Effector memory CD8-positive, alpha-beta T cell (primary cell): ENCODE measurements around the gene DHRS2.

Experiments used
- ATAC-seq: fragments of 150-1000 bp; cut with Tn5 transposase; replicated peaks from 2 replicates; pipeline ENCODE4 v1.10.0; 2021; ENCODE audit warnings: mild to moderate bottlenecking, moderate library complexity
- DNase-seq, 3 experiments: peaks; one replicate each; pipeline ENCODE4 v3.0.0; 2021
- H3K27ac Mint-ChIP-seq, 2 donors: one replicate each; pipeline ENCODE4 v1.8.0; 2022; ENCODE audit warnings: mild to moderate bottlenecking in 2 of 2, mixed read lengths in 2 of 2, moderate library complexity in 2 of 2
- H3K27me3 Mint-ChIP-seq, 2 donors: one replicate each; pipeline ENCODE4 v1.8.0; 2022; ENCODE audit warnings: mixed read lengths in 2 of 2
- H3K36me3 Mint-ChIP-seq: one replicate; pipeline ENCODE4 v1.8.0; 2022; ENCODE audit warnings: mild to moderate bottlenecking, moderate library complexity, mixed read lengths; ENCODE audit not compliant: insufficient read depth
- H3K4me1 Mint-ChIP-seq, 2 donors: one replicate each; pipeline ENCODE4 v1.8.0; 2022; ENCODE audit warnings: low read depth in 2 of 2, mixed read lengths in 2 of 2
- H3K4me3 Mint-ChIP-seq, 2 donors: one replicate each; pipeline ENCODE4 v1.8.0; 2022; ENCODE audit warnings: mild to moderate bottlenecking in 2 of 2, mixed read lengths in 2 of 2, moderate library complexity in 2 of 2
- H3K9me3 Mint-ChIP-seq, 2 donors: one replicate each; pipeline ENCODE4 v1.8.0; 2022; ENCODE audit warnings: mixed read lengths in 2 of 2

Gene DHRS2

DNA sequence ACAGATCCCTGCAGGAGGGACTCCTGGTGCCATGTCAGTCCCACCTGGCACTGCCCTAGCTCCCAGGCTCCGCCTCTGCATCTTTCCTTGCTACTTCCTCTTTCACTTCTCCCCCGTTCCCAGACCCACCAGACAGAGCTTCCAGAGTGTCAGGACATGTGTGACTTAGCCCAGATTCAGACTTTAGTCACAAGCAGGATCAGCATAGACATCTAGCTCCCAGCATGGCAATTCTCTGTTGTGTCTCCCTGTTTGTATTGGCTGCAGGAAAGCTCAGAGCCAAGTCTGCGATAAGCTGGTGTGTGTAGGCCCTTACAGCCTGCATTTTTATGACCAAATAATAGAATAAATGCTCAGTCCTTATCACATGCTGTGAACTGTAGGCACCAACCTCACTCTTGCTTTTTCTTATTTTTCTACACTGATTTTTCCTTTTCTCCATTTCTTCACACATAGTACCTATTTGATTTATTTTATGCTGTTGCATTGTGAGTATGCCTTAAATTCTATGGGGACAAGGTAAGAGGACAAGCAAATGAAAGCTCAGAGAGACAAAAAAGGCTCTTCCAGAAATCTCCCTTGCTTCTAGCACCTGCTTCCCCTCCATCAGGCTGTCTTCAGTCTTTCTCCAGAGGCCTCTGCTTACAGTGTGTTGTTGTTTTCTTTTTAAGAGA, 5.9 kb downstream of the DHRS2 start:
- Mint-ChIP-seq H3K36me3 (no peaks in the 10 kb centered on the region), H3K4me3 (no peak overlapping the region), H3K4me1 (peaks cover 0 to 3% of the 10 kb centered on the region in 2 donors), H3K27me3 (peaks cover 0 to 11% of the 10 kb centered on the region in 2 donors), H3K27ac (no peak overlapping the region), H3K9me3 (no peaks in the 10 kb centered on the region)
- no peak for ATAC-seq
- no peak for DNase-seq

DNA sequence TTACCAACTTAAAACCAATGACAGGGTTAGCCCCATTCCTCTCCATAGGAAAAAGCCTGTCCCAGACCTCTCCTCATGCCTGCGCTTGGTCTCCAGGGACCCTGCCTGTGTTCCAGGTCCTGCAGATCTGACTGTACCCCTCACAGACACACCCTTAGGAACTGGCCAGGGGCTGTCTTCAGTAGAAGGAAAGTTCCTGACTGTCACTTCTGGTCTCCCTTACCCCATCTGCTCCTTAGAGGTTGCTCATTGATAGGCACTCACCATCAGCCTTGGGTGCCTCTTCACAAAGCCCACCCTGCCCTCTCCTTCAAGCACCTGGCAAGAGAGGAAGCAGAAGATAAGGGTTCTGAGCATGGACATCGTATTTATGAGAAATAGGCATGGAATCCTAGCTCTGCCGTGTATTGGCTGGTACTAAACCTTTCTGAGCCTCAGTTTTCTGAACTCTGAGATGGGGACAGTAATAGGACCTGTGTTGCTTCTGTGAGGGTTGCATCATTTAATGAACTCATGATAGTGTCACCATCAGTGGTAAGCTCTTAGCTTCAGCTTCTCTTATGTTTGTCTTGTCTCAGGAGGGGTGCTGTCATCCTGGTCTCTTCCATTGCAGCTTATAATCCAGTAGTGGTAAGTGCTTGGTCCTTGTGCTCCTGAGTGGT, 7.5 kb downstream of the DHRS2 start:
- no peak for DNase-seq
- H3K27me3 Mint-ChIP-seq: peaks cover 5 to 26% of the 10 kb centered on the region in 2 donors
- peaks cover 0 to 3% of the 10 kb centered on the region in 2 donors for H3K4me1 Mint-ChIP-seq
- no peak for ATAC-seq
- no peaks in the 10 kb centered on the region for H3K9me3 Mint-ChIP-seq
- H3K36me3 Mint-ChIP-seq: no peaks in the 10 kb centered on the region
- no peak overlapping the region for H3K27ac Mint-ChIP-seq
- no peak overlapping the region for H3K4me3 Mint-ChIP-seq

DNA sequence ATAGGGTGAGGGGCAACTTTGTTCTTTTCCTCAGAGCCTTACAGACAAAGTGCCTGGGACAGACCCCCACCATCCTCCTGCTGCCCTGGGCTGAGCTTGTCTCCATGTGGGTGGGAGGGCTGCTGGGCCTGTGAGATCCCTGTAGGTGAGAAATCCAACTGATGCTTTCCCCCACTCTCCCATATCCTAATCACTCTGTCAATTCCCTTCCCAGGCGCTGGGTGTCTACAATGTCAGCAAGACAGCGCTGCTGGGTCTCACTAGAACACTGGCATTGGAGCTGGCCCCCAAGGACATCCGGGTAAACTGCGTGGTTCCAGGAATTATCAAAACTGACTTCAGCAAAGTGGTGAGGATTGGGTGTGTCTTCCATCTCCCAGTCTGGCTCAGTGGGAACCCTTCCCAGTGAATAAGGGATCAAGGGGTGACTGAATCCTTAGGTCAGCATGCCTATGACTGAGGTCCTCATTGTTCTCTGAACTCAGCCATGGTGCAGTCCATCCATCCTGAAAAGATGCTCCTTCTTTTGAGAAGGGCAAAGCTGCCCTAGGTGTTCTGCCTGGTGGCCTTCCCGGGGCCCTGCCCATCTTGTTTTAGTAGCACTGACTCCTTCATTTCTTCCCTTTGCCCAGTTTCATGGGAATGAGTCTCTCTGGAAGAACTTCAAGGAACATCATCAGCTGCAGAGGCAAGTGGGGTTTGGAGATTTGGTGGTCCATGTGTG, 8.2 kb downstream of the DHRS2 start:
- DNase-seq (no peak), ATAC-seq (no peak)
- Mint-ChIP-seq H3K4me3 (no peak overlapping the region), H3K27me3 (peaks cover 9 to 32% of the 10 kb centered on the region in 2 donors), H3K27ac (no peak overlapping the region), H3K9me3 (no peaks in the 10 kb centered on the region), H3K4me1 (peaks cover 0 to 2% of the 10 kb centered on the region in 2 donors), H3K36me3 (no peaks in the 10 kb centered on the region)

DNA sequence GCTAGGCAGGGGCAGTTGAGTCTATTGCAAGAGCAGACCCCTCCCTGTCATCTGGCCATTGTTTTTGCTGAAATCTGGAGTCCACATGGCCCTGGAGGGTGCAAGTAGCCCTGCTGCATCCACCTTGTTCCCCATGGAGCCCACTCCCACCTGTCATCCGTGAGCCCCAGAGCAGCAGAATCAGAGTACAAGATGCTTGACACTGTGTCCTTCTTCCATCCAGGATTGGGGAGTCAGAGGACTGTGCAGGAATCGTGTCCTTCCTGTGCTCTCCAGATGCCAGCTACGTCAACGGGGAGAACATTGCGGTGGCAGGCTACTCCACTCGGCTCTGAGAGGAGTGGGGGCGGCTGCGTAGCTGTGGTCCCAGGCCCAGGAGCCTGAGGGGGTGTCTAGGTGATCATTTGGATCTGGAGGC, 8.8 kb downstream of the DHRS2 start:
- peaks cover 0 to 2% of the 10 kb centered on the region in 2 donors for H3K4me1 Mint-ChIP-seq
- no peak for DNase-seq
- H3K27ac Mint-ChIP-seq: no peak overlapping the region
- H3K9me3 Mint-ChIP-seq: no peaks in the 10 kb centered on the region
- no peaks in the 10 kb centered on the region for H3K36me3 Mint-ChIP-seq
- H3K27me3 Mint-ChIP-seq: peaks cover 9 to 38% of the 10 kb centered on the region in 2 donors
- H3K4me3 Mint-ChIP-seq: no peak overlapping the region
- ATAC-seq: no peak

DNA sequence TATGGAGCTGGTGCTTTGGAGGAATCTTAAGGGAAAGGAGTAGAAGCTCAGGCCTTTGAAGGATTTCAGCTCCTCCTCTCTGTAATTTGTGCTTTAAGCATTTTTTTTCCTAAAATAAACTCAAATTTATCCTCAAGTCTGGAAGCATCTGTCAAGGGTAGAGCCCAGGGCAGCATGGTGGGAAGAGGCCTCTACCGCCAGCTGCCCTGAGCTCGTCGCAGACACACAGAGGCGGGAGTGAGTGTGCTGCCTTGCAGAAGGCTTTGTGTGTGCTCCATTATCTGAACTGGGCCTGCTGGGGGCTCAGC, 9.3 kb downstream of the DHRS2 start:
- ATAC-seq (no peak), DNase-seq (no peak)
- H3K4me1 Mint-ChIP-seq: peaks cover 0 to 2% of the 10 kb centered on the region in 2 donors
- H3K36me3 Mint-ChIP-seq: no peaks in the 10 kb centered on the region
- no peak overlapping the region for H3K4me3 Mint-ChIP-seq
- no peak overlapping the region for H3K27ac Mint-ChIP-seq
- H3K9me3 Mint-ChIP-seq: no peaks in the 10 kb centered on the region
- H3K27me3 Mint-ChIP-seq: peaks cover 9 to 38% of the 10 kb centered on the region in 2 donors

DNA sequence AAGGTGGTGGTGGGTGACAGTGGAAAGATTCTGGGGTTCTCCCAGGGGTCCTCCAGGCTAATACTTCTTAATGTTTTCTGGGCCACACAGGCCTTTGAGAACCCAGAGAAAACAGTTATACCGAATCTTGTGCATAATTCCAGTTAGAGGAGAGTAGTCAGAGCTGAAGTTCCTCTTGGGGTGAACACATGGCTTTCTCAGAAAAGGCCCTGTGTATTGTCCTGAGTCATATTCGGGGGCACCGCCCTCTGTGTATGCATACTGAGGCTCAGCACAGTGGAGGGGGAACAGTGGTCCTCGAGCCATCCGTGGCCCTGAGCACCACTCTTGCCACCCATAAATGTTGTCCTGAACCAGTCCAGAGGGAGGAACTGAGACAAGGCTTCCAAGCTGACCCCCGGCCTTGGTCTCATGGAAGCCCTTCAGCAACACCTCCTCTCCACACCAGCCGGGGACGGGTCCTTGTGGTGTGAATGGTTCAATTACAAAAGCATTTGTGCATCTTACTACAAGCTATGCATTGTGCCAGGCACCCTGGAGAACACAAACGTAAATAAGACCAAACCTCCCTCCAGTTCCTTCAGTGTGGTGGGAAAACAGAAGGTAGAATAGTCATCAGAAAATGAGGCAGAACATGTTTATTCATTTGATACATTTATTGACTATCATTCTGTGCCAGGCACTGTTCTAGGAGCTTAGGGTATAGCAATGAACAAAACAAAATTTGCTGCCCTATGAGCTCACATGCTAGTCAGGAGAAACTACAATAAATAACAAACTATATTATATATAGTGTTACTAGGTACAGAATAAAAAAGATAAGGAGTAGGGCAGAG, 9.9 kb downstream of the DHRS2 start:
- Mint-ChIP-seq H3K4me1 (peaks cover 0 to 2% of the 10 kb centered on the region in 2 donors), H3K36me3 (no peaks in the 10 kb centered on the region), H3K9me3 (no peaks in the 10 kb centered on the region), H3K4me3 (no peak overlapping the region), H3K27ac (no peak overlapping the region), H3K27me3 (peaks cover 9 to 38% of the 10 kb centered on the region in 2 donors)
- DNase-seq (no peak), ATAC-seq (no peak)

DNA sequence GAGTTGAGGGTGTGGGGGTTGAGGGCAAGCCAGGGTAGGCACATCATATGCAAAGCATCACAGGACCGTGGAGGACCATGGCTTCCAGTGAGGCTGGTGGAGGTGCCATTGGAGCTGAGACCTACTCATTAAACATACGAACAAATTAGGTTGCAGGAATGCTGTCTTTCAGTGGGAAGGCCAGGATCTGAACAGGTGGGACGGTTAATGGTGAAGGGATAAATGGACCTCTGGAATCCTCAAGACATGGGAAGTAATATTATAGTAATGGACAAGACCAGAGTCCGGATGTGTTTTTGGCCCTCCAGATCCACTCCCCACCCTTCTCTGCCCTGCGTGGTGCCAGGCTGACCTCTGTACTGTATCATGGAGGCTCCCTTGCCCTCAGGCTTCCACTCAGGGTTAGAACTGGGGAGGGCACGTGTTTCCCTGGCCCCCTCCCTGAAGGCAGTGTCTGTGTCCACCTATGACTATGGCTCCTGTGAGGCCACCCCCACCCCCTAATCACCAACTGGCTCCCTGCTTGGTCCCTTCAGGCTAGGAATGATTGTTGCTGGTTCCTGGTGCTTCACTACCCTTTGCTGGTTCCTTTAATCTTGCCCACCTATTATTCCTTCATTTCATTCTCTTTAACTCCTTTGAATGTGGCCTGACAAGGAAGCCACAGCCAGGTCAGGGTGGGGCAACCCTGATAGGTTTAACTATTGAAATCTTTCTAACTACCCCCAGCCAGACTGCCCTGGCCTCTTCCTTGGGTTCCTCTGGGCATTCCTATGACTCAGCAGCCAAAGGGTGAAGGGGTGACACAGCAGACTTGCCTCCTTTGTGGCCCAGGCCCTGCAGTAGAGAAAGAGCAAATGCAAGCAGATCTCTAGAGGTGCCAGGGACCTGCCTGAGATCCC, 10.7 kb downstream of the DHRS2 start:
- H3K4me3 Mint-ChIP-seq: no peak overlapping the region
- H3K27ac Mint-ChIP-seq: no peak overlapping the region
- no peak for ATAC-seq
- no peaks in the 10 kb centered on the region for H3K36me3 Mint-ChIP-seq
- H3K4me1 Mint-ChIP-seq: peaks cover 0 to 2% of the 10 kb centered on the region in 2 donors
- no peaks in the 10 kb centered on the region for H3K9me3 Mint-ChIP-seq
- peaks cover 9 to 38% of the 10 kb centered on the region in 2 donors for H3K27me3 Mint-ChIP-seq
- no peak for DNase-seq

DNA sequence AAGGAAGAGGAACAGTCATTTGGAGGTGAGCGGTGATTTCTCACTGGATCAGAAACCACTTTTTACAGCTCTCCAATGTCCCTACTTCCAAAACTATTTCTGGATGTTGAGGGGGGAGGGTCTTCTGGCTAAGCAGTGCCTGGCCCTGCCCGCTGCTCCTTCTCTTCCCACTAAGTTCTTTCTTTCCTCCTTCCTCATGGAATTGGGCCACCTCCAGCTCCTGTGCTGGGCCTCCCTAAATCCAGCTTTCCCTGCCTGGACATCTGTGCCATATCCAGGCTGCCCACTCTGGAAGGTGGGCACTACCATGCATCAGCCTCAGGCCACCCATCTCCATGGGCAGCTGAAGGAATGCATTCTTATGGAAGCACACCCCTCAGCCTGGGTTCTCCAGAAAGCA, 11.5 kb downstream of the DHRS2 start:
- no peaks in the 10 kb centered on the region for H3K36me3 Mint-ChIP-seq
- peak overlapping the region in 1 of 2 donors; percentile 59 for H3K27ac Mint-ChIP-seq
- ATAC-seq (no peak), DNase-seq (no peak)
- no peak overlapping the region for H3K4me3 Mint-ChIP-seq
- no peaks in the 10 kb centered on the region for H3K4me1 Mint-ChIP-seq
- H3K9me3 Mint-ChIP-seq: no peaks in the 10 kb centered on the region
- H3K27me3 Mint-ChIP-seq: peaks cover 9 to 38% of the 10 kb centered on the region in 2 donors

DNA sequence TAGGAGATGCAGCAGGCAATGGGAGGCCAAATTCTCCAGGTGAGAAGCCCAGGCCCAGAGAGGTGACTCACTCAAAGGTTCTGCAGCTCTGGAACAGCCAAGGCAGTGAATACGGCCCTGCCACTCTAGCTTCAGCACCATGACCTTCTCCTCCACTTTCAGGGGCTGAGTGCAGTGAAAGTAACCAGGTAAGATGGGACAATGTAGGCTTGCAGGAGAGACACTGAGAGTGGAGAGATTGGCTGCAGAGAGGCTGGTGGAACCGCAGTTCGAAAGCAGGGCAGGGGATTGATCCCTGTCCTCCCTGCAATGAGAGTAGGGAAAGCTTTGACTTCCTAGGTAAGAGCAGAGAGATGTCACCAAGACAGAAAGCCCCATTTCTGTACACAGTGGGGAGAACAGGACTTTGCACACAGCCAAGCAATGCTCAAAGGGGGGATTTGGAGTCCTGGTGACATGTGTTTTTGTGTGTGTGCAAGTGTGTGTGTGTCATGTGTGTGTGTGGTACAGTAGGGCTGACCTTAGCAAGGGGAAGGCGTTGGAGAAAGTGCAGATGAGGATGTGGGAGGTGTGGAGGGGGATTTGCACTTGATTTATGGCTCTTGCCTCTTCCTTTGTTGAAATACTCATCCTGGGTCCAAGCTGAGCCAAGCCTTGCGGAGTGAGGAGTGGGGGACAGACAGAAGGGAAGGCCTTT, 12.7 kb downstream of the DHRS2 start:
- no peak for ATAC-seq
- Mint-ChIP-seq H3K4me1 (no peaks in the 10 kb centered on the region), H3K36me3 (no peaks in the 10 kb centered on the region), H3K9me3 (no peaks in the 10 kb centered on the region), H3K27ac (no peak overlapping the region), H3K27me3 (peaks cover 9 to 38% of the 10 kb centered on the region in 2 donors), H3K4me3 (no peak overlapping the region)
- no peak for DNase-seq

DNA sequence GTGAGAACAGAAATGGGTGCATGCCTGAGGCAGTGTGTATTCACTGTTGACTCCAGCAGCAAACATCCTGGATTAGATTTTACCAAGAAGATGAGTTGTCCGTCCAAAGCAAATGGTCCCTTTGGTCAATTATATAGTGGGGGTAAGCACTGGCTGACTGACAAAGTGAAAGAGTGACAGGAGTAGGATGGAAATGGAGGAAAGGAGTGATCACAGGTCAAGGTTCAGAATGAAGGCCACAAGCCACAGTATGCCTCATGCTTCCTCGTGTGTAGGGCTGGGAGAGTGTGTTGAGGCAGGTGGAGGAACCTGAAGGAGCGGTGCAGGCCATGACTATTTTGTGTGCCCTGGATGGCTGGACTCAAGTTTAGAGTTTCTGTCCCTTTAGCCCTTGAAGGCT, 14.3 kb downstream of the DHRS2 start:
- Mint-ChIP-seq H3K27me3 (peaks cover 9 to 28% of the 10 kb centered on the region in 2 donors), H3K36me3 (no peaks in the 10 kb centered on the region), H3K4me3 (no peak overlapping the region), H3K4me1 (peaks cover 2 to 7% of the 10 kb centered on the region in 2 donors), H3K9me3 (peaks cover 2 to 8% of the 10 kb centered on the region in 2 donors), H3K27ac (no peak overlapping the region)
- no peak for DNase-seq
- ATAC-seq: no peak

DNA sequence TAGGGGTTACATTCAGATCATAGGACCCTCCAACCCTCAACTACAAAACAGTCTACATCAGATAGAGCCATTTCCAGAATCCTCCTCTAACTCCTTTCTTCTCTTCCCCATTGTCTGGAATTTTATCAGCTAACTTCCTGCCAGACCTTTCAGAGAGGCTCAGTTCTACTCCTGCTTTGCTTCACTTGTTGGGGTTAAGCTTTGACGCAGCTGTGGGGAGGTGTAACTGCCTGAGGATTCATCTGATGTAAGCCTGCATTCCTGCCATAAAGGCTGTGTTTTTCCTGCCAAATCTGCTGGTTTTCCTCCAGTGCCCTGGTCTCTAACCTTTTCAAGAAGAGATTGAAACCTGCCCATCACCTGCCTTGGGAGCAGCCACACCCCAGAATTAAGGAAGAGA, 16.9 kb downstream of the DHRS2 start:
- H3K9me3 Mint-ChIP-seq: peaks cover 2 to 8% of the 10 kb centered on the region in 2 donors
- H3K27ac Mint-ChIP-seq: no peak overlapping the region
- H3K4me3 Mint-ChIP-seq: no peak overlapping the region
- DNase-seq (no peak), ATAC-seq (no peak)
- H3K36me3 Mint-ChIP-seq: no peaks in the 10 kb centered on the region
- peaks cover 5 to 18% of the 10 kb centered on the region in 2 donors for H3K27me3 Mint-ChIP-seq
- peaks cover 2 to 7% of the 10 kb centered on the region in 2 donors for H3K4me1 Mint-ChIP-seq

DNA sequence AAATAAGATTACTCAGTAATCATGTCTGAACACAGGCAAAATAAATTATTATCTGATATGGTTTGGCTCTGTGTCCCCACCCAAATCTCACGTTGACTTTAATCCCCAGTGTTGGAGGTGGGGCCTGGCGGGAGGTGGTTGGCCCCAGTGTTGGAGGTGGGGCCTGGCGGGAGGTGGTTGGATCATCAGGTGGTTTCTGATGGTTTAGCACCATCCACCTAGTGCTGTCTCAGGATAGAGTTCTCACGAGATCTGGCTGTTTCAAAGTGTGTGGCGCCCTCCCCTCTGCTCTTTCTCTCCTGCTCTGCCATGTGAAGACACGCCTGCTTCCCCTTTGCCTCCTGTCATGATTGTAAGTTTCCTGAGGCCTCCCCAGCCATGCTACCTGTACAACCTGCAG, 18.1 kb downstream of the DHRS2 start:
- no peaks in the 10 kb centered on the region for H3K36me3 Mint-ChIP-seq
- H3K27me3 Mint-ChIP-seq: peaks cover 0 to 7% of the 10 kb centered on the region in 2 donors
- H3K4me3 Mint-ChIP-seq: no peak overlapping the region
- H3K9me3 Mint-ChIP-seq: peaks cover 2 to 8% of the 10 kb centered on the region in 2 donors
- peaks cover 5 to 15% of the 10 kb centered on the region in 2 donors for H3K4me1 Mint-ChIP-seq
- H3K27ac Mint-ChIP-seq: peak overlapping the region; percentile 32 to 76
- no peak for DNase-seq
- ATAC-seq: no peak
